HCT116 (cell line): ENCODE results near the gene BTBD9. TPM values are rescaled to one million over a fixed set of nuclear protein-coding genes. Genes with fewer than 3 reads are reported as not detected.

ENCODE experiments used
- ATAC-seq: fragments of 200-7000 bp; cut with Tn5 transposase; 2 replicates; pipeline ENCODE4 v1.9.1; 2020; ENCODE audit warnings: mild to moderate bottlenecking, moderate library complexity
- BruUV-seq: library from RNA; stranded (reverse); fragments of 400-500 nt; replicated peaks from 2 replicates; lab custom pipeline; 2021; lab: Mats Ljungman, UMichigan
- CTCF ChIA-PET: fragments of 300-600 bp; sonication (Branson Sonifier 250); formaldehyde crosslinking; loops from one replicate; lab custom pipeline; 2021; ENCODE audit warnings: antibody characterized with exemption; lab: Charles Lee
- POLR2A ChIA-PET: fragments of 300-600, 350-600 bp; sonication (Branson Sonifier 250); formaldehyde crosslinking; loops from one replicate; lab custom pipeline; 2021; ENCODE audit warnings: antibody characterized with exemption; lab: Charles Lee
- RAD21 ChIA-PET, 2 experiments: fragments of 300-600 bp; sonication (Branson Sonifier 250); formaldehyde crosslinking; loops; one replicate each; lab custom pipeline; 2023; ENCODE audit warnings: low total read pairs in 2 of 2; ENCODE audit not compliant: uncharacterized antibody in 2 of 2, unreplicated experiment in 2 of 2, low non-redundant PET in 1 of 2; lab: Charles Lee
- DNase-seq: peaks from one replicate; pipeline ENCODE4 v3.0.0-alpha.2; 2010; ENCODE audit warnings: low read depth, low spot score
- H2AFZ ChIP-seq: fragments of 200-600 bp; shearing (Covaris generic), sonication (generic); 2 replicates; pipeline ENCODE4 v1.6.1; 2017; ENCODE audit warnings: low read depth, mixed run types, mixed read lengths, antibody characterized with exemption, low read length; ENCODE audit not compliant: poor library complexity, severe bottlenecking
- H3K27ac ChIP-seq: 2 replicates; pipeline ENCODE4 v1.5.1; 2012; ENCODE audit warnings: low read depth, low read length
- H3K27me3 ChIP-seq: fragments of 200-600 bp; sonication (generic); 2 replicates; pipeline ENCODE4 v1.6.1; 2016; ENCODE audit warnings: mixed run types, low read length, mixed read lengths; ENCODE audit not compliant: insufficient read depth
- H3K36me3 ChIP-seq, 2 experiments: fragments of 200-500 bp in 1 of 2; fragments of 200-600 bp in 1 of 2; sonication (Bioruptor generic) in 1 of 2; sonication (generic) in 1 of 2; 2 replicates each; pipeline versions ENCODE4 v1.5.1 to v1.6.1; 2014 to 2016; ENCODE audit warnings: low read length in 2 of 2, inconsistent platforms in 1 of 2, mixed read lengths in 1 of 2, mixed run types in 1 of 2; ENCODE audit not compliant: insufficient read depth in 2 of 2, control insufficient read depth in 1 of 2
- H3K4me1 ChIP-seq, 2 experiments: fragments of 200-600 bp in 1 of 2; sonication (generic) in 1 of 2; 2 replicates each; pipeline versions ENCODE4 v1.5.1 to v1.6.1; 2012 to 2017; ENCODE audit warnings: low read length in 2 of 2, inconsistent platforms in 1 of 2, mild to moderate bottlenecking in 1 of 2, mixed read lengths in 1 of 2, mixed run types in 1 of 2, moderate library complexity in 1 of 2; ENCODE audit not compliant: insufficient read depth in 2 of 2, control insufficient read depth in 1 of 2
- H3K4me2 ChIP-seq: fragments of 200-600 bp; sonication (generic); 2 replicates; pipeline ENCODE4 v1.6.1; 2017; ENCODE audit warnings: mixed run types, low read length, mixed read lengths
- H3K4me3 ChIP-seq, 2 experiments: fragments of 200-600 bp in 1 of 2; sonication (generic) in 1 of 2; replicated peaks in 1 of 2; 2 replicates each; pipeline ENCODE4 v1.5.1; 2011 to 2016; ENCODE audit warnings: low read length in 2 of 2, control low read depth in 1 of 2, low read depth in 1 of 2, mild to moderate bottlenecking in 1 of 2, mixed read lengths in 1 of 2, mixed run types in 1 of 2
- H3K79me2 ChIP-seq: fragments of 200-600 bp; sonication (generic); 2 replicates; pipeline ENCODE4 v1.6.1; 2017; ENCODE audit warnings: mild to moderate bottlenecking, mixed run types, low read length, moderate library complexity, mixed read lengths; ENCODE audit not compliant: insufficient read depth
- H3K9ac ChIP-seq: fragments of 200-600 bp; sonication (generic); 2 replicates; pipeline ENCODE4 v1.6.1; 2016; ENCODE audit warnings: low read length, mixed read lengths
- H3K9me2 ChIP-seq: fragments of 200-600 bp; sonication (generic), shearing (Covaris generic); 2 replicates; pipeline ENCODE4 v1.6.1; 2017; ENCODE audit warnings: mixed run types, mild to moderate bottlenecking, moderate library complexity; ENCODE audit not compliant: insufficient read depth
- H3K9me3 ChIP-seq, 2 experiments: fragments of 200-500 bp in 1 of 2; fragments of 200-600 bp in 1 of 2; sonication (Bioruptor generic) in 1 of 2; sonication (generic) in 1 of 2; 2 replicates each; pipeline ENCODE4 v1.6.1; 2014 to 2017; ENCODE audit warnings: low read length in 2 of 2, mixed read lengths in 2 of 2, inconsistent platforms in 1 of 2, low read depth in 1 of 2, mild to moderate bottlenecking in 1 of 2, mixed run types in 1 of 2, moderate library complexity in 1 of 2; ENCODE audit not compliant: control insufficient read depth in 1 of 2, insufficient read depth in 1 of 2
- H4K20me1 ChIP-seq: fragments of 200-600 bp; sonication (generic), shearing (Covaris generic); 2 replicates; pipeline ENCODE4 v1.6.1; 2017; ENCODE audit warnings: mixed run types, mild to moderate bottlenecking, moderate library complexity; ENCODE audit not compliant: insufficient read depth
- CBX3 ChIP-seq: IDR thresholded peaks from 2 replicates; pipeline ENCODE4 v1.6.1; 2012; ENCODE audit warnings: low read depth
- CEBPB ChIP-seq: IDR thresholded peaks from 2 replicates; pipeline ENCODE4 v1.6.1; 2012; ENCODE audit warnings: low read depth
- EZH2 ChIP-seq: fragments of 200-600 bp; sonication (generic); IDR thresholded peaks from 2 replicates; pipeline ENCODE4 v1.6.1; 2017; ENCODE audit warnings: antibody characterized with exemption, mixed run types
- EZH2phosphoT487 ChIP-seq: fragments of 200-600 bp; IDR thresholded peaks from 2 replicates; pipeline ENCODE4 v1.6.1; 2018; ENCODE audit warnings: antibody characterized with exemption, borderline replicate concordance
- JUND ChIP-seq: IDR thresholded peaks from 2 replicates; pipeline ENCODE4 v1.6.1; 2012
- POLR2AphosphoS5 ChIP-seq: IDR thresholded peaks from 2 replicates; pipeline ENCODE4 v1.6.1; 2011; ENCODE audit warnings: mild to moderate bottlenecking, low read depth, low read length, moderate library complexity
- RAD21 ChIP-seq: IDR thresholded peaks from 2 replicates; pipeline ENCODE4 v1.6.1; 2012; ENCODE audit warnings: low read depth, mild to moderate bottlenecking
- SP1 ChIP-seq: IDR thresholded peaks from 2 replicates; pipeline ENCODE4 v1.6.1; 2012; ENCODE audit warnings: low read depth
- SRF ChIP-seq: IDR thresholded peaks from 2 replicates; pipeline ENCODE4 v1.6.1; 2012; ENCODE audit warnings: low read depth
- TCF7L2 ChIP-seq: IDR thresholded peaks from 2 replicates; pipeline ENCODE4 v1.7.0; 2011; ENCODE audit warnings: borderline replicate concordance, inconsistent platforms; ENCODE audit not compliant: insufficient read depth, insufficient read length; ENCODE audit errors: extremely low read depth
- YY1 ChIP-seq: IDR thresholded peaks from 2 replicates; pipeline ENCODE4 v1.6.1; 2011; ENCODE audit warnings: low read length, low read depth, moderate library complexity, mild to moderate bottlenecking; ENCODE audit not compliant: insufficient replicate concordance; ENCODE audit errors: extremely low read depth
- ZFX ChIP-seq: fragments of 450-650 bp; IDR thresholded peaks from 2 replicates; pipeline ENCODE4 v1.6.1; 2017
- ZNF274 ChIP-seq: fragments of 200-500 bp; sonication (Bioruptor generic); IDR thresholded peaks from 2 replicates; pipeline ENCODE4 v1.6.1; 2014; ENCODE audit warnings: mild to moderate bottlenecking, low read depth, low read length, inconsistent platforms
- intact Hi-C: fragments of 100-400 bp; cut with micrococcal nuclease; formaldehyde crosslinking; loops from 2 replicates; pipeline ENCODE4 v1.10.0; 2022
- total RNA-seq: library from RNA; stranded (reverse); gene quantifications from one replicate; pipeline ENCODE4 v1.2.1, GENCODE V29; 2021; ENCODE audit not compliant: unreplicated experiment
- TF ChIP-seq, protein P1 (sequence below): IDR thresholded peaks from 2 replicates; pipeline ENCODE4 v1.6.1; 2012
- TF ChIP-seq, protein P2 (sequence below): IDR thresholded peaks from 2 replicates; pipeline ENCODE4 v1.6.1; 2012
- TF ChIP-seq, protein P3 (sequence below), 3 experiments: fragments of 200-600 bp in 1 of 3; sonication (generic) in 1 of 3; IDR thresholded peaks in 2 of 3; conservative IDR thresholded peaks in 1 of 3; 2 replicates each; pipeline ENCODE4 v1.5.1; 2012 to 2017; ENCODE audit warnings: low read depth in 2 of 3, low read length in 2 of 3, antibody characterized with exemption in 1 of 3, borderline replicate concordance in 1 of 3, control low read depth in 1 of 3, mild to moderate bottlenecking in 1 of 3, mixed read lengths in 1 of 3, mixed run types in 1 of 3, moderate library complexity in 1 of 3; ENCODE audit not compliant: insufficient read depth in 1 of 3

Gene BTBD9
- total RNA-seq, 1 experiment from 2014 or later = 10.9 TPM

DNA sequence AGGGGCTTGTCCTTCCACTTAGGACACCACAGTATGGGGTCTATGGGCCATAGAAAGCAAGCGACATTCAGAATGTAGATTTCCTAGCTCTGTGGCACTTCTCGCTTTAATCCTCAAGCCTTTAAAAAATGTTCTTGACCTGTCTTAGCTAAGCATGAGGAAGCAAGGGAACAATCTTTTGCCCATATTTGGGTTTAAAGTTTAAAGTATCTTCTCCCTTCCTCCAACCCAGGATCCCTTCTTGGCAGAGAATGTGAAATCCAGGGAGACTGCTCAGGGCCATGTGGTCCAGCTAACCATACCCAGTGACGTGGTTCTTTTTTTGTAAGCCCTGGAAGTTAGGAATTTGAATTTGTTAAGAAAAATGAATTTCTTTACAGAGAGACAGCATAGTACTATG, 289.9 kb downstream of the BTBD9 start:
- H3K9me2 ChIP-seq = no peaks in the 10 kb centered on the region
- DNase-seq (no peak), ATAC-seq (no peak)
- no peaks in the 10 kb centered on the region for H3K36me3 ChIP-seq
- H3K27ac ChIP-seq = no peak overlapping the region
- peaks cover 0 to 2% of the 10 kb centered on the region in 2 experiments; a peak in 1 of 4 replicates for H3K4me1 ChIP-seq
- H3K79me2 ChIP-seq = no peaks in the 10 kb centered on the region
- H4K20me1 ChIP-seq = no peaks in the 10 kb centered on the region
- H3K4me2 ChIP-seq = no peak overlapping the region
- H3K9me3 ChIP-seq = no peaks in the 10 kb centered on the region
- TF ChIP-seq, protein P1, sequence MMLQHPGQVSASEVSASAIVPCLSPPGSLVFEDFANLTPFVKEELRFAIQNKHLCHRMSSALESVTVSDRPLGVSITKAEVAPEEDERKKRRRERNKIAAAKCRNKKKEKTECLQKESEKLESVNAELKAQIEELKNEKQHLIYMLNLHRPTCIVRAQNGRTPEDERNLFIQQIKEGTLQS = no peak
- TF ChIP-seq SP1 (no peak), ZFX (no peak), JUND (no peak), RAD21 (no peak), CBX3 (no peak), SRF (no peak), YY1 (no peak), POLR2AphosphoS5 (no peak), EZH2phosphoT487 (no peak), TCF7L2 (no peak), EZH2 (no peak)
- no peak overlapping the region for H3K9ac ChIP-seq
- POLR2A ChIA-PET = no interaction called here
- no peak overlapping the region for H3K4me3 ChIP-seq
- RAD21 ChIA-PET = no interaction called here
- H2AFZ ChIP-seq = no peak overlapping the region
- BruUV-seq = no TSS peak
- CTCF ChIA-PET = no interaction called here
- intact Hi-C loops = no loop called here
- H3K27me3 ChIP-seq = peaks cover 4% of the 10 kb centered on the region; the same call in 1 of the 2 replicates

DNA sequence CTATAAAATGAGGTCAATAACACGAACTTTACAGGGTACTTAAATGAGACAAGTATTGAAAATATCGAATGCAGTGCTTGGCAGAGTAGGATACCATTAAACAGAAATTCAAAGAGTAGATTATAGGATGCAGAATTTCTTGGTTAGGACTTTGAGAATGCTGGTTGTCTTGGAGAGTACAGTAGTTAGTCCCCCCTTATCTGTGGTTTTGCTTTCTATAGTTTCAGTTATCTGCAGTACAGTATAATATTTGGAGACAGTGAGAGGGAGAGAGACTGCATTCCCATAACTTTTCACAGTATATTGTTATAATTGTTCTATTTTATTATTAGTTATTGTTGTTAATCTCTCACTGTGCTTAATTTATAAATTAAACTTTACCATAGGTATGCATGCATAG, 290.5 kb downstream of the BTBD9 start:
- no TSS peak for BruUV-seq
- ChIA-PET CTCF (no interaction called here), RAD21 (no interaction called here)
- Histone ChIP-seq H3K79me2 (no peaks in the 10 kb centered on the region), H3K36me3 (no peaks in the 10 kb centered on the region), H3K9me2 (no peaks in the 10 kb centered on the region), H3K4me3 (no peak overlapping the region), H3K9me3 (no peaks in the 10 kb centered on the region)
- DNase-seq = no peak
- TF ChIP-seq CEBPB (no peak), POLR2AphosphoS5 (no peak), ZNF274 (no peak)
- TF ChIP-seq, protein P2, sequence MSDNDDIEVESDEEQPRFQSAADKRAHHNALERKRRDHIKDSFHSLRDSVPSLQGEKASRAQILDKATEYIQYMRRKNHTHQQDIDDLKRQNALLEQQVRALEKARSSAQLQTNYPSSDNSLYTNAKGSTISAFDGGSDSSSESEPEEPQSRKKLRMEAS = no peak
- TF ChIP-seq, protein P3, sequence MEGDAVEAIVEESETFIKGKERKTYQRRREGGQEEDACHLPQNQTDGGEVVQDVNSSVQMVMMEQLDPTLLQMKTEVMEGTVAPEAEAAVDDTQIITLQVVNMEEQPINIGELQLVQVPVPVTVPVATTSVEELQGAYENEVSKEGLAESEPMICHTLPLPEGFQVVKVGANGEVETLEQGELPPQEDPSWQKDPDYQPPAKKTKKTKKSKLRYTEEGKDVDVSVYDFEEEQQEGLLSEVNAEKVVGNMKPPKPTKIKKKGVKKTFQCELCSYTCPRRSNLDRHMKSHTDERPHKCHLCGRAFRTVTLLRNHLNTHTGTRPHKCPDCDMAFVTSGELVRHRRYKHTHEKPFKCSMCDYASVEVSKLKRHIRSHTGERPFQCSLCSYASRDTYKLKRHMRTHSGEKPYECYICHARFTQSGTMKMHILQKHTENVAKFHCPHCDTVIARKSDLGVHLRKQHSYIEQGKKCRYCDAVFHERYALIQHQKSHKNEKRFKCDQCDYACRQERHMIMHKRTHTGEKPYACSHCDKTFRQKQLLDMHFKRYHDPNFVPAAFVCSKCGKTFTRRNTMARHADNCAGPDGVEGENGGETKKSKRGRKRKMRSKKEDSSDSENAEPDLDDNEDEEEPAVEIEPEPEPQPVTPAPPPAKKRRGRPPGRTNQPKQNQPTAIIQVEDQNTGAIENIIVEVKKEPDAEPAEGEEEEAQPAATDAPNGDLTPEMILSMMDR (IDR thresholded peaks at IDR 0.05 in 2 of 3, conservative IDR thresholded peaks at IDR 0.05 in 1 of 3; ENCODE audit: borderline replicate concordance in 1 of 3, insufficient read depth in 1 of 3, low read depth in 2 of 3, low read length in 2 of 3) = no peak
- TF ChIP-seq, all 23 proteins: peak for 0
- H2AFZ ChIP-seq = no peak overlapping the region
- intact Hi-C loops = no loop called here
- no peak overlapping the region for H3K27ac ChIP-seq
- H3K27me3 ChIP-seq = no peaks in the 10 kb centered on the region
- H3K9ac ChIP-seq = no peak overlapping the region
- H3K4me1 ChIP-seq = peaks cover 0 to 2% of the 10 kb centered on the region in 2 experiments; a peak in 1 of 4 replicates
- no peaks in the 10 kb centered on the region for H4K20me1 ChIP-seq
- POLR2A ChIA-PET = no interaction called here
- H3K4me2 ChIP-seq = no peak overlapping the region
- no peak for ATAC-seq
